VCaP (cell line): Measurements from ENCODE around the gene CYP2W1.

Experiments
- H3K27ac ChIP-seq: fragments of 450-650 bp; 2 replicates; pipeline ENCODE4 v1.5.1; 2017
- CTCF ChIP-seq: fragments of 450-650 bp; conservative IDR thresholded peaks from 2 replicates; pipeline ENCODE4 v1.5.1; 2017; ENCODE audit warnings: mild to moderate bottlenecking, moderate library complexity

CYP2W1 gene

GRCh38 chr7:1024331-1024841 lies 41.4 kb downstream of the CYP2W1 start:
- no peak overlapping the region for H3K27ac ChIP-seq
- TF ChIP-seq CTCF: no peak

- H3K27ac ChIP-seq: no peak overlapping the region
- TF ChIP-seq CTCF: no peak
Measured at GRCh38 chr7:1024876-1025742, 42.1 kb downstream of the CYP2W1 start.

- H3K27ac ChIP-seq: no peak overlapping the region
- no peak for TF ChIP-seq CTCF
Measured at GRCh38 chr7:1025743-1026581, 43.0 kb downstream of the CYP2W1 start.

- TF ChIP-seq CTCF: no peak
- no peak overlapping the region for H3K27ac ChIP-seq
Measured at GRCh38 chr7:1026721-1027161, 43.8 kb downstream of the CYP2W1 start.

- peak overlapping the region; percentile 82 for H3K27ac ChIP-seq
- no peak for TF ChIP-seq CTCF
Measured at GRCh38 chr7:1027242-1028043, 44.5 kb downstream of the CYP2W1 start.

GRCh38 chr7:1028044-1028770 lies 45.2 kb downstream of the CYP2W1 start:
- no peak for TF ChIP-seq CTCF
- peak overlapping the region; percentile 82 for H3K27ac ChIP-seq
